DOHH2 (cell line): Measurements from ENCODE around the gene CA12.

ENCODE experiments used
- H3F3A ChIP-seq: fragments of 200-600 bp; sonication (generic), shearing (Covaris generic); 2 replicates; pipeline ENCODE4 v1.6.0; 2016; ENCODE audit warnings: antibody characterized with exemption, mild to moderate bottlenecking; ENCODE audit not compliant: control insufficient read depth, insufficient read depth
- H3K27ac ChIP-seq: fragments of 200-600 bp; sonication (generic); 2 replicates; pipeline ENCODE4 v1.5.1; 2014; ENCODE audit warnings: low read depth, mild to moderate bottlenecking, low read length, moderate library complexity
- H3K27me3 ChIP-seq: fragments of 200-600 bp; sonication (generic); 2 replicates; pipeline ENCODE4 v1.6.1; 2014; ENCODE audit warnings: mild to moderate bottlenecking, low read length, mixed read lengths; ENCODE audit not compliant: control insufficient read depth
- H3K36me3 ChIP-seq: fragments of 200-600 bp; sonication (generic); 2 replicates; pipeline ENCODE4 v1.6.1; 2014; ENCODE audit warnings: mild to moderate bottlenecking, low read length, moderate library complexity, mixed read lengths; ENCODE audit not compliant: control insufficient read depth
- H3K4me1 ChIP-seq: fragments of 200-600 bp; sonication (generic); 2 replicates; pipeline ENCODE4 v1.6.1; 2014; ENCODE audit warnings: mild to moderate bottlenecking, low read length, mixed read lengths; ENCODE audit not compliant: control insufficient read depth
- H3K4me2 ChIP-seq: fragments of 200-600 bp; sonication (generic); 2 replicates; pipeline ENCODE4 v1.6.0; 2014; ENCODE audit warnings: mild to moderate bottlenecking, low read length, moderate library complexity
- H3K4me3 ChIP-seq: fragments of 200-600 bp; sonication (generic); 2 replicates; pipeline ENCODE4 v1.5.1; 2014; ENCODE audit warnings: mild to moderate bottlenecking, low read length, mixed read lengths
- H3K79me2 ChIP-seq: fragments of 200-600 bp; sonication (generic); 2 replicates; pipeline ENCODE4 v1.6.1; 2014; ENCODE audit warnings: mild to moderate bottlenecking, low read length, mixed read lengths; ENCODE audit not compliant: control insufficient read depth
- H3K9me2 ChIP-seq: fragments of 200-600 bp; sonication (generic); replicated peaks from 2 replicates; pipeline ENCODE4 v1.6.1; 2014; ENCODE audit warnings: mild to moderate bottlenecking, low read length, mixed read lengths; ENCODE audit not compliant: control insufficient read depth
- H3K9me3 ChIP-seq: fragments of 200-600 bp; sonication (generic); 2 replicates; pipeline ENCODE4 v1.6.1; 2014; ENCODE audit warnings: antibody characterized with exemption, low read length, mixed read lengths; ENCODE audit not compliant: control insufficient read depth, insufficient read depth
- H4K20me1 ChIP-seq: fragments of 200-600 bp; sonication (generic); 2 replicates; pipeline ENCODE4 v1.6.0; 2014; ENCODE audit warnings: low read depth, mild to moderate bottlenecking, antibody characterized with exemption, low read length, moderate library complexity; ENCODE audit not compliant: control insufficient read depth, insufficient read depth
- CTCF ChIP-seq: fragments of 200-600 bp; sonication (generic); IDR thresholded peaks from one replicate; pipeline ENCODE4 v1.5.1; 2014; ENCODE audit warnings: antibody characterized with exemption, mild to moderate bottlenecking, low read depth, low read length; ENCODE audit not compliant: poor library complexity, severe bottlenecking
- EZH2phosphoT487 ChIP-seq: fragments of 200-600 bp; sonication (generic); IDR thresholded peaks from 2 replicates; pipeline ENCODE4 v1.6.1; 2017; ENCODE audit warnings: borderline replicate concordance, mild to moderate bottlenecking, antibody characterized with exemption, low read length, moderate library complexity, mixed read lengths

Gene CA12

DNA sequence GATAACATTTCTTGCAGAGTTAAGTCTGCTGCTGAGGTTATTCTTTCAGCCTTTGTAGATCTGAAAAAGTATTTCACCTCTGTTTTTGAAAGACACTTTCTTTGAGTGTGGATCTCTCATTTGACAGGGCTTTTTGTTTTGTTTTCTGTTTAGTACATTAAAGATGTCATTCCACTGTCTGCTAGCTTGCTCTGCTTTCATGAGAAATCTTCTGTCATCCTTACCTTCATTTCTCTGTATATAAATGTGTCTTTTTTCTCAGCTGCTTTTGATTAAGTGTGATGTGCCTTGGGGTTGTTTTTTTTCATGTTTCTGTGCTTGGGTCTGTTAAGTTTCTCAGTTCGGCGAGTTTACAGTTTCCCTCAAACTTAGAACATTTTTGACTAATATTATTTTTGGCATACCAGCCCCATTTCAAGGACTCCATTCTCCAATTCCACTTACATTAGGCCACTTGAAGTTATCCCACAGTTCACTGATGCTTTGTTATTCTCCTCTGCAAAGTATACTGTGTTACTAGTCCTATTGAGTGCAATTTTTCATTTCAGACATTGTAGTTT, 43.9 kb upstream of the CA12 start:
- H3K27ac ChIP-seq: no peak overlapping the region
- H3K4me3 ChIP-seq: no peak overlapping the region
- H3K9me2 ChIP-seq: no peaks in the 10 kb centered on the region
- H3K36me3 ChIP-seq: no peaks in the 10 kb centered on the region
- no peaks in the 10 kb centered on the region for H4K20me1 ChIP-seq
- H3K27me3 ChIP-seq: 0 out of 2 replicates have a peak, but pooled peaks cover 2% of the 10 kb centered on the region
- no peaks in the 10 kb centered on the region for H3K79me2 ChIP-seq
- no peaks in the 10 kb centered on the region for H3K9me3 ChIP-seq
- H3K4me2 ChIP-seq: no peak overlapping the region
- no peak for TF ChIP-seq CTCF
- no peak for TF ChIP-seq EZH2phosphoT487
- no peaks in the 10 kb centered on the region for H3F3A ChIP-seq
- H3K4me1 ChIP-seq: no peaks in the 10 kb centered on the region

DNA sequence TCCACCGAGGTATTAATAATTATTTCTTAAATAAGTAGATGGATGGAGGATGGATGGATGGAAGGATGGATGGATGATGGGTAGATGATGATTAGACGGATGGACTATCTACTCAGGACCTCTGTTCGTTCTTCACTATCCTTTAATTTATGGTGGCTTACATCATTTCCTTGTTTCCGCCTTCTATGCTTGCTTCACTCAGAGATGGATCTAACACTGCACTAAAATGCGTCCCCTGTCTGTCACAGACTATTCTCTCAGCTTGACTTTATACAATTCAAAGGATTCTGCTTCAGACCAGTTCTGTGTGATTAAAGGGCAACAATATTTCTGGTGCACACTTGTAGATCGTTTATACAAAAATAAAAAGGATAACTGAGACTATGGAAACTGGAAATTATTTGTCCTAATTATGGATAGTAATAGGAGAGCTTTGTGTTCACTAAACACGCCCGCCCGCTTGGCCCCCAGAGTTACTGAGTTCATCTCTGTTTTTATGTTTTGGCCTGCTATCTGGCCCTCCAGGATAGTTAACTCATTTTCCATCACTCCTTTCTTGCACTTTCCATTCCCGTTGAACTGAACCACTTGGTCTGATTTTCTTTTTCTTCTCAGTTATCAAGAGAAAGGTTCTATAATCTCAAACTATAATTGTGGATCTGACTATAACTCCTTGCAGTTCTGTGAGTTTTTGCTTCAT, 41.4 kb upstream of the CA12 start:
- Histone ChIP-seq H3K27me3 (peaks cover 4% of the 10 kb centered on the region; the same call in 1 of the 2 replicates), H3K4me3 (no peak overlapping the region), H3K4me2 (no peak overlapping the region), H3K79me2 (no peaks in the 10 kb centered on the region), H3K36me3 (no peaks in the 10 kb centered on the region), H3K9me2 (no peaks in the 10 kb centered on the region), H4K20me1 (no peaks in the 10 kb centered on the region), H3K27ac (no peak overlapping the region), H3K9me3 (no peaks in the 10 kb centered on the region), H3K4me1 (no peaks in the 10 kb centered on the region), H3F3A (no peaks in the 10 kb centered on the region)
- no peak for TF ChIP-seq CTCF
- TF ChIP-seq EZH2phosphoT487: no peak

DNA sequence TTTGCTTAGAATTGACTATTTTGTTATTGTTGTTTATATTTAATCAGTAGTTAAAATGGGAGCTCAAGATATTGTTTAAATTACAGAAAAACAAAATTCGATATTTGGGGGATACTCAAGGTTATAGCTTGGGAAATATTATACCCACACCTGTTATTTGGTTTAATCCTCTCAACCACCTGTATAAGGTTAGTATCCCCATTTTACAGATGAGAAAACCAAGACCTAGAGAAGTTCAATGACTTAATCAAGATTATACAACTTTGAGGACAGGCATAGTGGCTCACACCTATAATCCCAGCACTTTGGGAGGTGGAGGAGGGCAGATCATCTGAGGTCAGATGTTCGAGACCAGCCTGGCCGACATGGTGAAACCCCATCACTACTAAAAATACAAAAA, 39.8 kb upstream of the CA12 start:
- H3K9me2 ChIP-seq: no peaks in the 10 kb centered on the region
- no peak for TF ChIP-seq EZH2phosphoT487
- TF ChIP-seq CTCF: no peak
- H3K27me3 ChIP-seq: peaks cover 4% of the 10 kb centered on the region; the same call in 1 of the 2 replicates
- H3K4me1 ChIP-seq: no peaks in the 10 kb centered on the region
- no peaks in the 10 kb centered on the region for H3K9me3 ChIP-seq
- H3K27ac ChIP-seq: no peak overlapping the region
- no peaks in the 10 kb centered on the region for H3F3A ChIP-seq
- H3K4me2 ChIP-seq: no peak overlapping the region
- no peaks in the 10 kb centered on the region for H4K20me1 ChIP-seq
- H3K36me3 ChIP-seq: no peaks in the 10 kb centered on the region
- no peak overlapping the region for H3K4me3 ChIP-seq
- H3K79me2 ChIP-seq: no peaks in the 10 kb centered on the region
